H1 (cell line): ENCODE results near the gene MYCBP2. TPM values are rescaled to one million over a fixed set of nuclear protein-coding genes. Genes with fewer than 3 reads are reported as not detected.
A peak's percentile ranks its signal among the peaks of the same experiment; 100 is the strongest.

ENCODE experiments used
- CTCF ChIA-PET: fragments of 300-600 bp; sonication (Branson Sonifier 250); formaldehyde crosslinking; loops from one replicate; lab custom pipeline; 2021; ENCODE audit not compliant: partially characterized antibody; lab: Charles Lee
- POLR2A ChIA-PET: fragments of 300-600 bp; sonication (Branson Sonifier 250); formaldehyde crosslinking; loops from one replicate; lab custom pipeline; 2021; ENCODE audit warnings: inconsistent platforms; ENCODE audit not compliant: partially characterized antibody; lab: Charles Lee
- DNase-seq, 2 experiments: peaks; one replicate each; pipeline versions ENCODE4 v3.0.0 to v3.0.0-alpha.2; 2010 to 2022; ENCODE audit warnings: low spot score in 2 of 2, low read depth in 1 of 2, mixed read lengths in 1 of 2
- FAIRE-seq: peaks from 2 replicates; lab custom pipeline; 2011; peaks lifted over from hg19 to GRCh38; lab: Jason Lieb, UNC
- H2AFZ ChIP-seq: 2 replicates; pipeline ENCODE4 v1.8.1; 2012; ENCODE audit warnings: low read length, inconsistent platforms
- H2AK5ac ChIP-seq: 2 replicates; pipeline ENCODE4 v1.6.1; 2013; ENCODE audit warnings: low read depth, low read length
- H2BK120ac ChIP-seq: replicated peaks from 2 replicates; pipeline ENCODE3; 2013; ENCODE audit warnings: low read depth, low read length, inconsistent platforms
- H2BK12ac ChIP-seq: 2 replicates; pipeline ENCODE4 v1.6.1; 2013; ENCODE audit warnings: low read depth, low read length
- H2BK15ac ChIP-seq: 2 replicates; pipeline ENCODE4 v1.6.1; 2013; ENCODE audit warnings: low read length
- H2BK20ac ChIP-seq: 2 replicates; pipeline ENCODE4 v1.6.1; 2013; ENCODE audit warnings: low read length
- H2BK5ac ChIP-seq: 2 replicates; pipeline ENCODE4 v1.6.1; 2013; ENCODE audit warnings: low read depth, low read length
- H3K14ac ChIP-seq: 2 replicates; pipeline ENCODE4 v1.6.1; 2013; ENCODE audit warnings: inconsistent platforms; ENCODE audit not compliant: insufficient read length
- H3K18ac ChIP-seq: 2 replicates; pipeline ENCODE4 v1.6.1; 2013; ENCODE audit warnings: low read length; ENCODE audit errors: extremely low read depth
- H3K23ac ChIP-seq: 2 replicates; pipeline ENCODE4 v1.6.1; 2013; ENCODE audit warnings: inconsistent platforms; ENCODE audit not compliant: insufficient read length
- H3K23me2 ChIP-seq: 2 replicates; pipeline ENCODE4 v1.6.1; 2013; ENCODE audit warnings: low read depth, low read length
- H3K27ac ChIP-seq: 2 replicates; pipeline ENCODE4 v1.6.1; 2011; ENCODE audit warnings: low read depth, low read length, inconsistent platforms
- H3K27me3 ChIP-seq, 4 experiments: replicated peaks in 1 of 4; 1 replicate in 1 of 4; 2 replicates in 3 of 4; pipeline versions ENCODE4 v1.6.1 to v1.8.1; 2011 to 2013; ENCODE audit warnings: low read length in 3 of 4, mild to moderate bottlenecking in 3 of 4, inconsistent platforms in 2 of 4, mixed read lengths in 2 of 4, moderate library complexity in 1 of 4; ENCODE audit not compliant: control insufficient read depth in 3 of 4, insufficient read depth in 3 of 4; ENCODE audit errors: extremely low read depth in 1 of 4
- H3K36me3 ChIP-seq, 4 experiments: 2 replicates each; pipeline versions ENCODE4 v1.6.1 to v1.8.1; 2011 to 2013; ENCODE audit warnings: mild to moderate bottlenecking in 4 of 4, low read length in 3 of 4, moderate library complexity in 2 of 4, control low read depth in 1 of 4, inconsistent platforms in 1 of 4; ENCODE audit not compliant: insufficient read depth in 4 of 4, control insufficient read depth in 2 of 4
- H3K4ac ChIP-seq: replicated peaks from 2 replicates; pipeline ENCODE3; 2013; ENCODE audit warnings: low read length, low read depth, mixed read lengths, inconsistent platforms; ENCODE audit not compliant: insufficient read length
- H3K4me1 ChIP-seq, 4 experiments: replicated peaks in 1 of 4; 1 replicate in 1 of 4; 2 replicates in 3 of 4; pipeline versions ENCODE4 v1.6.1 to v1.8.1; 2011 to 2013; ENCODE audit warnings: low read length in 3 of 4, inconsistent platforms in 2 of 4, mixed read lengths in 1 of 4; ENCODE audit not compliant: insufficient read depth in 4 of 4, control insufficient read depth in 3 of 4
- H3K4me2 ChIP-seq, 2 experiments: 2 replicates each; pipeline versions ENCODE4 v1.6.1 to v1.8.1; 2011 to 2013; ENCODE audit warnings: low read depth in 2 of 2, low read length in 2 of 2, control low read depth in 1 of 2, inconsistent platforms in 1 of 2, mild to moderate bottlenecking in 1 of 2; ENCODE audit not compliant: insufficient read depth in 1 of 2
- H3K4me3 ChIP-seq, 4 experiments: fragments of 200-600, 300-600 bp in 1 of 4; sonication (generic), shearing (Covaris generic), sonication (Bioruptor Twin) in 1 of 4; 2 replicates each; pipeline versions ENCODE4 v1.5.1 to v1.8.1; 2011 to 2016; ENCODE audit warnings: low read length in 4 of 4, low read depth in 3 of 4, control low read depth in 2 of 4, inconsistent platforms in 2 of 4, mild to moderate bottlenecking in 2 of 4, mixed read lengths in 1 of 4, moderate library complexity in 1 of 4; ENCODE audit not compliant: insufficient read depth in 2 of 4; ENCODE audit errors: extremely low read depth in 1 of 4
- H3K56ac ChIP-seq: replicated peaks from 2 replicates; pipeline ENCODE3; 2013; ENCODE audit warnings: low read depth, mild to moderate bottlenecking, mixed read lengths, low read length, inconsistent platforms; ENCODE audit not compliant: insufficient read length
- H3K79me1 ChIP-seq: 2 replicates; pipeline ENCODE4 v1.6.1; 2013; ENCODE audit warnings: low read depth, low read length, control low read depth
- H3K79me2 ChIP-seq, 2 experiments: 2 replicates each; pipeline versions ENCODE4 v1.6.1 to v1.8.1; 2012 to 2013; ENCODE audit warnings: low read length in 2 of 2, mild to moderate bottlenecking in 2 of 2, inconsistent platforms in 1 of 2; ENCODE audit not compliant: insufficient read depth in 2 of 2, control insufficient read depth in 1 of 2
- H3K9ac ChIP-seq, 4 experiments: replicated peaks in 1 of 4; 1 replicate in 1 of 4; 2 replicates in 3 of 4; pipeline versions ENCODE4 v1.6.1 to v1.8.1; 2011 to 2013; ENCODE audit warnings: low read depth in 3 of 4, low read length in 3 of 4, control low read depth in 2 of 4, mild to moderate bottlenecking in 2 of 4, moderate library complexity in 2 of 4, inconsistent platforms in 1 of 4; ENCODE audit errors: extremely low read depth in 1 of 4
- H3K9me3 ChIP-seq, 2 experiments: 2 replicates each; pipeline versions ENCODE4 v1.6.1 to v1.8.1; 2012 to 2013; ENCODE audit warnings: mild to moderate bottlenecking in 2 of 2, moderate library complexity in 2 of 2, control low read depth in 1 of 2, inconsistent platforms in 1 of 2, low read depth in 1 of 2, low read length in 1 of 2, mixed read lengths in 1 of 2; ENCODE audit not compliant: insufficient read depth in 2 of 2
- H4K20me1 ChIP-seq, 2 experiments: replicated peaks in 1 of 2; 2 replicates each; pipeline versions ENCODE3 to v1.8.1; 2011 to 2013; ENCODE audit warnings: inconsistent platforms in 2 of 2, low read length in 2 of 2, mild to moderate bottlenecking in 1 of 2; ENCODE audit not compliant: insufficient read depth in 2 of 2, control insufficient read depth in 1 of 2
- H4K5ac ChIP-seq: 2 replicates; pipeline ENCODE4 v1.6.1; 2013; ENCODE audit warnings: low read length, low read depth, mixed read lengths, inconsistent platforms; ENCODE audit not compliant: insufficient read length
- H4K8ac ChIP-seq: 2 replicates; pipeline ENCODE4 v1.8.0; 2013; ENCODE audit warnings: mild to moderate bottlenecking, moderate library complexity, low read length, inconsistent platforms; ENCODE audit not compliant: insufficient read depth; ENCODE audit errors: extremely low read depth
- H4K91ac ChIP-seq: replicated peaks from 2 replicates; pipeline ENCODE3; 2013; ENCODE audit warnings: low read length, mixed read lengths, inconsistent platforms; ENCODE audit not compliant: insufficient read length
- HDAC6 ChIP-seq: IDR thresholded peaks from one replicate; pipeline ENCODE4 v1.7.1; 2012; ENCODE audit warnings: low read depth, mild to moderate bottlenecking, inconsistent platforms, low read length, moderate library complexity
- NANOG ChIP-seq: IDR thresholded peaks from 2 replicates; pipeline ENCODE4 v1.6.1; 2011; ENCODE audit warnings: low read length, low read depth, mild to moderate bottlenecking, inconsistent platforms; ENCODE audit not compliant: insufficient read depth, poor library complexity, severe bottlenecking
- WGBS, 2 experiments: shearing (Covaris generic) in 1 of 2; methylation state at CpG; one replicate each; pipeline versions ENCODE4 v1.1.6 to v1.1.7; 2013 to 2015; ENCODE audit warnings: low lambda C conversion rate in 2 of 2, mixed read lengths in 2 of 2, inconsistent platforms in 1 of 2, low coverage in 1 of 2, missing lambda C conversion rate in 1 of 2; ENCODE audit not compliant: insufficient replicate concordance in 2 of 2, insufficient coverage in 1 of 2, insufficient read length in 1 of 2; ENCODE audit errors: extremely low coverage in 1 of 2, missing lambda C conversion rate in 1 of 2; 5-methylcytosine and 5-hydroxymethylcytosine counted together
- polyA plus RNA-seq, 7 experiments: library from polyadenylated mRNA; depleted of rRNA in 3 of 7; stranded (reverse) in 5 of 7; unstranded in 2 of 7; fragments of >200 nt in 5 of 7; fragments of 200-250 nt in 2 of 7; gene quantifications; 1 replicate in 5 of 7; 2 replicates in 1 of 7; 4 replicates in 1 of 7; pipeline versions ENCODE4 v1.2.1 to v1.2.3, GENCODE V29; 2011 to 2013; ENCODE audit warnings: missing spikeins in 2 of 7, mixed read lengths in 2 of 7
- total RNA-seq: library from RNA; stranded (reverse); fragmentation: NEBNext Ultra II Directional; extraction: Animal tissue kit (Norgen Biotek cat#: 25700); gene quantifications from 2 replicates; pipeline ENCODE4 v1.2.1, GENCODE V29; 2021

MYCBP2 gene
- total and polyA plus RNA-seq, 2 of the 8 experiments (the other 6 are each of a cell fraction or from before 2014, with no cell fraction given): 19.0 to 52.1 TPM

DNA sequence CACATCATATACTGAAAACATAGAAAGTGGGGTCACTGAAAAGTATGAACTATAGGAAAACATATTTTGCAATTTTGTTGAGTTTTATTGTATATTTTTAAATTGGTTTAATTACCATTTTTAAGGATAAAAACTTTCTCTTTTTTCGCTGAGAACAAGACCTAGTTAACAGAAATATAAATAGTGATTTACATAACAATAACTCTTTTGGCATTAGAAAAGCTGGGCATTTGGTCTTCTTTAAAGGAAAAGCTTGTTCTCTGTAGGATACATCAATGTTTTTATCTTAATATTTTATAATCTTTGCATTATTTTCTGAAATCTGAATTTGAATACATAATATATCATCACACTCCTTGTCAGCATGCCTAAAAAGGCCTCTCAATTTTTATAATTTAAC lies 47.4 kb upstream of the MYCBP2 start:
- no peaks in the 10 kb centered on the region for H3K36me3 ChIP-seq
- H2AK5ac ChIP-seq: no peak overlapping the region
- no peak overlapping the region; the same call in 1 of the 2 replicates for H3K18ac ChIP-seq
- H3K4ac ChIP-seq: no peak overlapping the region
- H4K91ac ChIP-seq: no peak overlapping the region
- H2BK15ac ChIP-seq: no peak overlapping the region
- no peak overlapping the region for H2BK120ac ChIP-seq
- no peaks in the 10 kb centered on the region for H3K27me3 ChIP-seq
- no peak overlapping the region for H4K5ac ChIP-seq
- ChIA-PET CTCF (no interaction called here), POLR2A (no interaction called here)
- H4K8ac ChIP-seq: no peak overlapping the region
- H3K23ac ChIP-seq: no peak overlapping the region
- no peak overlapping the region for H3K14ac ChIP-seq
- no peak overlapping the region; the same call in 1 of the 2 replicates for H2BK12ac ChIP-seq
- no peak overlapping the region for H2BK20ac ChIP-seq
- TF ChIP-seq NANOG (peak; percentile 21), HDAC6 (no peak)
- no peak for DNase-seq
- no peak overlapping the region; a peak in 1 of 8 replicates for H3K4me3 ChIP-seq
- WGBS, 2 experiments: 11% methylated on average over 1 of the region's 1 CpG; no CpG with 5 or more reads in 1 of the 2 experiments
- no peak overlapping the region for H3K27ac ChIP-seq
- H3K23me2 ChIP-seq: no peaks in the 10 kb centered on the region
- H3K4me2 ChIP-seq: peak overlapping the region in 1 of 2 experiments; percentile 5; a peak in 1 of 4 replicates
- FAIRE-seq: no peak
- H3K56ac ChIP-seq: no peak overlapping the region
- no peak overlapping the region for H2BK5ac ChIP-seq
- H3K9ac ChIP-seq: no peak overlapping the region
- no peaks in the 10 kb centered on the region for H3K9me3 ChIP-seq
- no peak overlapping the region for H2AFZ ChIP-seq
- no peaks in the 10 kb centered on the region for H3K79me1 ChIP-seq
- H3K4me1 ChIP-seq: peaks cover 4 to 14% (median 8%) of the 10 kb centered on the region in 4 experiments; a peak in 6 of 7 replicates
- H4K20me1 ChIP-seq: no peaks in the 10 kb centered on the region
- H3K79me2 ChIP-seq: no peaks in the 10 kb centered on the region
